ENCODE data around the gene CNKSR2. TPM values are rescaled to one million over a fixed set of nuclear protein-coding genes. Genes with fewer than 3 reads are reported as not detected.

Gene CNKSR2
- total RNA-seq, 1 donor from 2014 or later, result 16.4 TPM

GRCh38 chrX:21606002-21606401 is 231.8 kb downstream of the CNKSR2 start:
- peak; percentile 24 for DNase-seq (ENCODE audit: low spot score)

- DNase-seq (ENCODE audit: low spot score), result peak; percentile 76
Observed at GRCh38 chrX:21610168-21610567, 235.9 kb downstream of the CNKSR2 start.

- no peak for DNase-seq (ENCODE audit: low spot score)
Observed at GRCh38 chrX:21612154-21612553, 237.9 kb downstream of the CNKSR2 start.

GRCh38 chrX:21616386-21616785 is 242.2 kb downstream of the CNKSR2 start:
- no peak for DNase-seq (ENCODE audit: low spot score)

- no peak for DNase-seq (ENCODE audit: low spot score)
Observed at GRCh38 chrX:21620234-21620633, 246.0 kb downstream of the CNKSR2 start.

- DNase-seq (ENCODE audit: low spot score), result no peak
Observed at GRCh38 chrX:21623778-21624501, 249.7 kb downstream of the CNKSR2 start.

GRCh38 chrX:21632027-21632426 is 257.8 kb downstream of the CNKSR2 start:
- DNase-seq (ENCODE audit: low spot score), result peak; percentile 14

GRCh38 chrX:21638311-21638710 is 264.1 kb downstream of the CNKSR2 start:
- no peak for DNase-seq (ENCODE audit: low spot score)

- no peak for DNase-seq (ENCODE audit: low spot score)
Observed at GRCh38 chrX:21639775-21640174, 265.6 kb downstream of the CNKSR2 start.

GRCh38 chrX:21645431-21645830 is 271.2 kb downstream of the CNKSR2 start:
- no peak for DNase-seq (ENCODE audit: low spot score)

- DNase-seq (ENCODE audit: low spot score), result no peak
Observed at GRCh38 chrX:21645886-21646285, 271.7 kb downstream of the CNKSR2 start.

- DNase-seq (ENCODE audit: low spot score), result no peak
Observed at GRCh38 chrX:21655901-21656586, 281.8 kb downstream of the CNKSR2 start.

GRCh38 chrX:21656587-21657317 is 282.5 kb downstream of the CNKSR2 start:
- DNase-seq (ENCODE audit: low spot score), result no peak

GRCh38 chrX:21657318-21658151 is 283.3 kb downstream of the CNKSR2 start:
- no peak for DNase-seq (ENCODE audit: low spot score)

- no peak for DNase-seq (ENCODE audit: low spot score)
Observed at GRCh38 chrX:21658152-21658737, 284.0 kb downstream of the CNKSR2 start, which contains the start of gene KLHL34. Gene KLHL34, minus strand, starts transcription at chrX:21658330. Its CDS starts 542 bp downstream, at chrX:21657788.

- no peak for DNase-seq (ENCODE audit: low spot score)
Observed at GRCh38 chrX:21658746-21659145, 284.5 kb downstream of the CNKSR2 start.

GRCh38 chrX:21659320-21659719 is 285.1 kb downstream of the CNKSR2 start:
- no peak for DNase-seq (ENCODE audit: low spot score)

GRCh38 chrX:21660156-21660555 is 285.9 kb downstream of the CNKSR2 start:
- DNase-seq (ENCODE audit: low spot score), result peak; percentile 40

GRCh38 chrX:21661316-21661715 is 287.1 kb downstream of the CNKSR2 start:
- no peak for DNase-seq (ENCODE audit: low spot score)

GRCh38 chrX:21662761-21663160 is 288.5 kb downstream of the CNKSR2 start:
- no peak for DNase-seq (ENCODE audit: low spot score)

- no peak for DNase-seq (ENCODE audit: low spot score)
Observed at GRCh38 chrX:21666252-21666651, 292.0 kb downstream of the CNKSR2 start.

Measured in umbilical cord (tissue), 2 donors.